OCI-LY1 (cell line): ENCODE data around the gene GRB10.

Experiments
- EZH2 ChIP-seq: fragments of 200-600 bp; sonication (generic), shearing (Covaris generic); IDR thresholded peaks from 2 replicates; pipeline ENCODE4 v1.8.0; 2017; ENCODE audit warnings: borderline replicate concordance, mixed run types, mild to moderate bottlenecking, antibody characterized with exemption, low read length, moderate library complexity, mixed read lengths
- TF ChIP-seq, protein P1 (sequence below): fragments of 200-600 bp; sonication (generic), shearing (Covaris generic); IDR thresholded peaks from 2 replicates; pipeline ENCODE4 v1.5.1; 2017; ENCODE audit warnings: mild to moderate bottlenecking, antibody characterized with exemption, low read length, moderate library complexity, mixed read lengths

- TF ChIP-seq, protein P1, sequence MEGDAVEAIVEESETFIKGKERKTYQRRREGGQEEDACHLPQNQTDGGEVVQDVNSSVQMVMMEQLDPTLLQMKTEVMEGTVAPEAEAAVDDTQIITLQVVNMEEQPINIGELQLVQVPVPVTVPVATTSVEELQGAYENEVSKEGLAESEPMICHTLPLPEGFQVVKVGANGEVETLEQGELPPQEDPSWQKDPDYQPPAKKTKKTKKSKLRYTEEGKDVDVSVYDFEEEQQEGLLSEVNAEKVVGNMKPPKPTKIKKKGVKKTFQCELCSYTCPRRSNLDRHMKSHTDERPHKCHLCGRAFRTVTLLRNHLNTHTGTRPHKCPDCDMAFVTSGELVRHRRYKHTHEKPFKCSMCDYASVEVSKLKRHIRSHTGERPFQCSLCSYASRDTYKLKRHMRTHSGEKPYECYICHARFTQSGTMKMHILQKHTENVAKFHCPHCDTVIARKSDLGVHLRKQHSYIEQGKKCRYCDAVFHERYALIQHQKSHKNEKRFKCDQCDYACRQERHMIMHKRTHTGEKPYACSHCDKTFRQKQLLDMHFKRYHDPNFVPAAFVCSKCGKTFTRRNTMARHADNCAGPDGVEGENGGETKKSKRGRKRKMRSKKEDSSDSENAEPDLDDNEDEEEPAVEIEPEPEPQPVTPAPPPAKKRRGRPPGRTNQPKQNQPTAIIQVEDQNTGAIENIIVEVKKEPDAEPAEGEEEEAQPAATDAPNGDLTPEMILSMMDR: no peak
- no peak for TF ChIP-seq EZH2
These were observed 108.4 kb downstream of the GRB10 start for GRCh38 chr7:50674299-50674698.
